ENCODE data around the gene DLG4. TPM values are rescaled to one million over a fixed set of nuclear protein-coding genes. Genes with fewer than 3 reads are reported as not detected.

Gene DLG4
- total and polyA plus RNA-seq, 2 donors (not counting 3 experiments of a cell fraction or from before 2014, with no cell fraction given): 14.9 to 34.6 TPM

GRCh38 chr17:7251661-7252175 lies 32.1 kb upstream of the DLG4 start, which contains the start of gene CTDNEP1:
Gene CTDNEP1 (minus strand): TSS chr17:7251734. CDS start chr17:7251296, 438 bp downstream.
- peaks cover 61% of the 10 kb centered on the region for H3K79me2 ChIP-seq (ENCODE audit: control insufficient read depth, insufficient read depth, low read length)
- peak within 1 kb of the TSS; percentile 57 to 87 (median 83) for H3K4me3 ChIP-seq (replicated peaks in 1 of 3; ENCODE audit: insufficient read depth in 1 of 3, low read depth in 1 of 3, low read length in 3 of 3)
- no peak for DNase-seq (ENCODE audit: low read depth, low spot score)
- H3K36me3 ChIP-seq (ENCODE audit: control insufficient read depth in 2 of 2, extremely low read depth in 1 of 2, insufficient read depth in 2 of 2, low read length in 2 of 2): peaks cover 3 to 13% of the 10 kb centered on the region in 2 experiments
- H3K4me2 ChIP-seq (ENCODE audit: insufficient read depth, low read length): peak within 1 kb of the TSS; percentile 90
- peak within 1 kb of the TSS; percentile 95 for H3K27ac ChIP-seq (ENCODE audit: insufficient read depth, low read depth, low read length)
- H2AFZ ChIP-seq (ENCODE audit: low read depth, low read length): peak within 1 kb of the TSS; percentile 82
- dilution Hi-C loops (cut with MboI; ENCODE audit: extremely low pct_ligation_motif_present, low sequenced_read_pairs) (no loop called here), intact Hi-C loops (cut with micrococcal nuclease) (loop anchor here (1.0 to 5.0 kb wide), 6 partner anchors 10 to 186 kb away; partner anchors contain the start of genes FGF11, PHF23, SLC2A4 and TMEM102)
- H3K27me3 ChIP-seq (ENCODE audit: control insufficient read depth in 2 of 2, insufficient read depth in 2 of 2, low read length in 2 of 2): no peaks in the 10 kb centered on the region
- TF ChIP-seq MAX (IDR thresholded peaks at IDR 0.05; ENCODE audit: insufficient read depth, insufficient read length): no peak
- no peak for TF ChIP-seq JUN (IDR thresholded peaks at IDR 0.05; ENCODE audit: borderline replicate concordance, insufficient read depth, insufficient read length, low read depth)
- TF ChIP-seq FOS (IDR thresholded peaks at IDR 0.05; ENCODE audit: borderline replicate concordance, insufficient read depth, low read length): no peak
- no peak for TF ChIP-seq MYC (IDR thresholded peaks at IDR 0.05; ENCODE audit: low read depth, low read length)
- peak; percentile 69 for TF ChIP-seq POLR2A (IDR thresholded peaks at IDR 0.05; ENCODE audit: low read depth, low read length)
- peak; percentile 96 for FAIRE-seq
- peak within 1 kb of the TSS; percentile 94 for H3K9ac ChIP-seq (replicated peaks; ENCODE audit: extremely low read depth, insufficient read depth, low read length)
- no peaks in the 10 kb centered on the region for H3K9me1 ChIP-seq (replicated peaks; ENCODE audit: control insufficient read depth, extremely low read depth, insufficient read depth, low read length)
- CTCF ChIA-PET: interaction anchor here (0.6 to 1.2 kb wide), 3 partner anchors 9 to 53 kb away, joined by 3 to 5 read pairs (median 3); no protein-coding TSS in a partner anchor
- no peaks in the 10 kb centered on the region for H3K9me3 ChIP-seq (replicated peaks; ENCODE audit: control insufficient read depth, insufficient read depth, low read length)
- H4K20me1 ChIP-seq (replicated peaks; ENCODE audit: control insufficient read depth, extremely low read depth, insufficient read depth, low read length): no peaks in the 10 kb centered on the region
- POLR2A ChIA-PET: no interaction called here
- no TSS peak for BruUV-seq (replicated peaks)
- H3K4me1 ChIP-seq (ENCODE audit: control insufficient read depth, extremely low read depth, insufficient read depth, low read length): peaks cover 23% of the 10 kb centered on the region

All from endothelial cell of umbilical vein (primary cell).